ENCODE measurements around the gene JMJD6.
"Not testable (repeated sequence)": the region's sequence is repeated elsewhere in the genome, so short reads cannot be mapped to it uniquely, and the experiment has no call there.

The JMJD6 gene

GRCh38 chr17:76718516-76718915 is 7.9 kb downstream of the JMJD6 start:
- no peak for FAIRE-seq
- no peak for DNase-seq (ENCODE audit: low spot score)

GRCh38 chr17:76716839-76717215 is 9.6 kb downstream of the JMJD6 start:
- DNase-seq (ENCODE audit: low spot score), result peak; percentile 86
- FAIRE-seq, result peak; percentile 89

- peak; percentile 92 for FAIRE-seq
- peak; percentile 98 for DNase-seq (ENCODE audit: low spot score)
Observed at GRCh38 chr17:76716146-76716838, 10.1 kb downstream of the JMJD6 start.

- DNase-seq (ENCODE audit: low spot score), result no peak
- no peak for FAIRE-seq
Observed at GRCh38 chr17:76715496-76715830, 10.9 kb downstream of the JMJD6 start.

- FAIRE-seq (no peak), DNase-seq (ENCODE audit: low spot score) (no peak)
Observed at GRCh38 chr17:76714822-76715495, 11.4 kb downstream of the JMJD6 start.

GRCh38 chr17:76714336-76714735 is 12.1 kb downstream of the JMJD6 start:
- FAIRE-seq, result no peak
- no peak for DNase-seq (ENCODE audit: low spot score)

GRCh38 chr17:76713765-76714164 is 12.6 kb downstream of the JMJD6 start:
- no peak for FAIRE-seq
- no peak for DNase-seq (ENCODE audit: low spot score)

GRCh38 chr17:76712321-76712720 is 14.1 kb downstream of the JMJD6 start:
- not testable (repeated sequence) for FAIRE-seq

GRCh38 chr17:76710863-76711611 is 15.4 kb downstream of the JMJD6 start, which contains the start of gene MXRA7:
Gene MXRA7, minus strand, starts transcription at chr17:76710965. Its CDS starts 19 bp downstream, at chr17:76710946.
- FAIRE-seq (no peak), DNase-seq (ENCODE audit: low spot score) (peak; percentile 39)

More at GRCh38 chr17:76712321-76712720, 14.1 kb downstream of the JMJD6 start:
- DNase-seq (ENCODE audit: low spot score), result not testable (repeated sequence)

- not testable (repeated sequence) for DNase-seq (ENCODE audit: low spot score); FAIRE-seq
Observed at GRCh38 chr17:76709951-76710862, 16.2 kb downstream of the JMJD6 start.

- peak; percentile 88 for FAIRE-seq
- DNase-seq (ENCODE audit: low spot score), result peak; percentile 94
Observed at GRCh38 chr17:76709077-76709950, 17.1 kb downstream of the JMJD6 start.

- FAIRE-seq (no peak), DNase-seq (ENCODE audit: low spot score) (no peak)
Observed at GRCh38 chr17:76707985-76708807, 18.2 kb downstream of the JMJD6 start.

GRCh38 chr17:76706817-76707216 is 19.6 kb downstream of the JMJD6 start:
- FAIRE-seq (no peak), DNase-seq (ENCODE audit: low spot score) (no peak)

- FAIRE-seq, result no peak
- no peak for DNase-seq (ENCODE audit: low spot score)
Observed at GRCh38 chr17:76704805-76705204, 21.6 kb downstream of the JMJD6 start.

GRCh38 chr17:76702941-76703637 is 23.3 kb downstream of the JMJD6 start:
- DNase-seq (ENCODE audit: low spot score) (no peak), FAIRE-seq (no peak)

GRCh38 chr17:76702076-76702475 is 24.3 kb downstream of the JMJD6 start:
- no peak for FAIRE-seq

GRCh38 chr17:76701471-76701967 is 24.9 kb downstream of the JMJD6 start:
- FAIRE-seq (no peak), DNase-seq (ENCODE audit: low spot score) (no peak)

More at GRCh38 chr17:76702076-76702475, 24.3 kb downstream of the JMJD6 start:
- DNase-seq (ENCODE audit: low spot score), result no peak
